ENCODE results near the gene NSD2. TPM values are rescaled to one million over a fixed set of nuclear protein-coding genes. Genes with fewer than 3 reads are reported as not detected.

Gene NSD2
- total and polyA plus RNA-seq, 4 donors, result 5.1 to 71.5 (median 11.6) TPM

DNA sequence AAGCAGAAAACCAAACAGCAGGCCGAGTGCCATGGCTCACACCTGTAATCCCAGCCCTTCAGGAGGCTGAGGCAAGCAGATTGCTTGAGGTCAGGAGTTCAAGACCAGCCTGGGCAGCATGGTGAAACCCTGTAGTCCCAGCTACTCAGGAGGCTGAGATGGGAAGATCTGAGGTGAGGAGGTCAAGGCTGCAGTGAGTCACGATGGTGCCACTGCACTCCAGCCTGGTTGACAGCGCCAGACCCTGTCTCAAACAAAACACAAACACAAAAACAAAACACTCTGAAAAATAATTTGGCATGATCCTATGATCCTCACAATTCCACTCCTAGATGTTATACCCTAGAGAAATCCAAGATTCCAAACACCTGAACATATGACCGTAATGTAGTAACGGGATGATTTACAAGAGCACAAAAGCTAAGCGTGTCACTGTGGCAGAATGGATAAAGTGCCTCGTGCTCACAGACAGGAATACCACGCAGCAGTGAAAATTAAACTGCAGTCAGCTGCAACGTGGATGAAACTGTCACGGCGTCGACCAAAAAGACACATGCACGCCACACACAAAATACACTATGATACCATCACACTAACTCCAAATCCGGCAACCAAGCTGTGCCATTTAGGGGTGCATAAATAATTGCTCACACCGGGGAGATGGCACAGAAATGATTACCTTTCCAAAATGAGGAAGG is 135.9 kb downstream of the NSD2 start:
- Histone ChIP-seq H3K27ac (ENCODE audit: low read depth in 1 of 2, low read length in 2 of 2) (no peak overlapping the region), H3K4me3 (ENCODE audit: low read depth in 1 of 3, low read length in 3 of 3) (peak overlapping the region in 2 of 3 donors; percentile 75 to 97), H3K4me1 (ENCODE audit: control insufficient read depth in 4 of 4, insufficient read depth in 4 of 4, low read length in 3 of 4) (peaks cover 0 to 19% (median 9%) of the 10 kb centered on the region in 4 donors), H3K36me3 (ENCODE audit: control insufficient read depth in 4 of 4, insufficient read depth in 3 of 4, low read depth in 1 of 4, low read length in 3 of 4) (peaks cover 0 to 3% (median under 1%) of the 10 kb centered on the region in 4 donors), H3K9me3 (ENCODE audit: control insufficient read depth in 4 of 4, low read length in 3 of 4) (no peaks in the 10 kb centered on the region), H3K27me3 (ENCODE audit: control insufficient read depth in 4 of 4, insufficient read depth in 4 of 4, low read length in 3 of 4) (no peaks in the 10 kb centered on the region), H3K9ac (ENCODE audit: low read depth in 1 of 2, low read length in 2 of 2) (no peak overlapping the region)
- 89% methylated on average over 15 of the region's 15 CpGs for whole genome bisulfite sequencing
- DNase-seq (ENCODE audit: low spot score), result no peak
- TF ChIP-seq RAD21 (IDR thresholded peaks at IDR 0.05) (no peak), NR2F2 (IDR thresholded peaks at IDR 0.05) (no peak), MAX (IDR thresholded peaks at IDR 0.05) (no peak), GABPA (IDR thresholded peaks at IDR 0.05 in 1 of 2, conservative IDR thresholded peaks at IDR 0.05 in 1 of 2) (no peak), JUND (IDR thresholded peaks at IDR 0.05) (no peak), EGR1 (IDR thresholded peaks at IDR 0.05; ENCODE audit: low read depth in 2 of 2) (no peak), FOXA1 (IDR thresholded peaks at IDR 0.05) (no peak), HNF4A (conservative IDR thresholded peaks at IDR 0.05) (no peak), RXRA (IDR thresholded peaks at IDR 0.05) (no peak), SP1 (IDR thresholded peaks at IDR 0.05) (no peak), ATF3 (IDR thresholded peaks at IDR 0.05) (no peak), FOXA2 (IDR thresholded peaks at IDR 0.05) (no peak), YY1 (IDR thresholded peaks at IDR 0.05) (no peak), TAF1 (conservative IDR thresholded peaks at IDR 0.05) (no peak), HNF4G (IDR thresholded peaks at IDR 0.05) (no peak)
- TF ChIP-seq, protein P1, sequence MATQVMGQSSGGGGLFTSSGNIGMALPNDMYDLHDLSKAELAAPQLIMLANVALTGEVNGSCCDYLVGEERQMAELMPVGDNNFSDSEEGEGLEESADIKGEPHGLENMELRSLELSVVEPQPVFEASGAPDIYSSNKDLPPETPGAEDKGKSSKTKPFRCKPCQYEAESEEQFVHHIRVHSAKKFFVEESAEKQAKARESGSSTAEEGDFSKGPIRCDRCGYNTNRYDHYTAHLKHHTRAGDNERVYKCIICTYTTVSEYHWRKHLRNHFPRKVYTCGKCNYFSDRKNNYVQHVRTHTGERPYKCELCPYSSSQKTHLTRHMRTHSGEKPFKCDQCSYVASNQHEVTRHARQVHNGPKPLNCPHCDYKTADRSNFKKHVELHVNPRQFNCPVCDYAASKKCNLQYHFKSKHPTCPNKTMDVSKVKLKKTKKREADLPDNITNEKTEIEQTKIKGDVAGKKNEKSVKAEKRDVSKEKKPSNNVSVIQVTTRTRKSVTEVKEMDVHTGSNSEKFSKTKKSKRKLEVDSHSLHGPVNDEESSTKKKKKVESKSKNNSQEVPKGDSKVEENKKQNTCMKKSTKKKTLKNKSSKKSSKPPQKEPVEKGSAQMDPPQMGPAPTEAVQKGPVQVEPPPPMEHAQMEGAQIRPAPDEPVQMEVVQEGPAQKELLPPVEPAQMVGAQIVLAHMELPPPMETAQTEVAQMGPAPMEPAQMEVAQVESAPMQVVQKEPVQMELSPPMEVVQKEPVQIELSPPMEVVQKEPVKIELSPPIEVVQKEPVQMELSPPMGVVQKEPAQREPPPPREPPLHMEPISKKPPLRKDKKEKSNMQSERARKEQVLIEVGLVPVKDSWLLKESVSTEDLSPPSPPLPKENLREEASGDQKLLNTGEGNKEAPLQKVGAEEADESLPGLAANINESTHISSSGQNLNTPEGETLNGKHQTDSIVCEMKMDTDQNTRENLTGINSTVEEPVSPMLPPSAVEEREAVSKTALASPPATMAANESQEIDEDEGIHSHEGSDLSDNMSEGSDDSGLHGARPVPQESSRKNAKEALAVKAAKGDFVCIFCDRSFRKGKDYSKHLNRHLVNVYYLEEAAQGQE (IDR thresholded peaks at IDR 0.05), result no peak
- TF ChIP-seq, protein P2, sequence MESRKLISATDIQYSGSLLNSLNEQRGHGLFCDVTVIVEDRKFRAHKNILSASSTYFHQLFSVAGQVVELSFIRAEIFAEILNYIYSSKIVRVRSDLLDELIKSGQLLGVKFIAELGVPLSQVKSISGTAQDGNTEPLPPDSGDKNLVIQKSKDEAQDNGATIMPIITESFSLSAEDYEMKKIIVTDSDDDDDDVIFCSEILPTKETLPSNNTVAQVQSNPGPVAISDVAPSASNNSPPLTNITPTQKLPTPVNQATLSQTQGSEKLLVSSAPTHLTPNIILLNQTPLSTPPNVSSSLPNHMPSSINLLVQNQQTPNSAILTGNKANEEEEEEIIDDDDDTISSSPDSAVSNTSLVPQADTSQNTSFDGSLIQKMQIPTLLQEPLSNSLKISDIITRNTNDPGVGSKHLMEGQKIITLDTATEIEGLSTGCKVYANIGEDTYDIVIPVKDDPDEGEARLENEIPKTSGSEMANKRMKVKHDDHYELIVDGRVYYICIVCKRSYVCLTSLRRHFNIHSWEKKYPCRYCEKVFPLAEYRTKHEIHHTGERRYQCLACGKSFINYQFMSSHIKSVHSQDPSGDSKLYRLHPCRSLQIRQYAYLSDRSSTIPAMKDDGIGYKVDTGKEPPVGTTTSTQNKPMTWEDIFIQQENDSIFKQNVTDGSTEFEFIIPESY (IDR thresholded peaks at IDR 0.05), result no peak
- TF ChIP-seq, protein P3, sequence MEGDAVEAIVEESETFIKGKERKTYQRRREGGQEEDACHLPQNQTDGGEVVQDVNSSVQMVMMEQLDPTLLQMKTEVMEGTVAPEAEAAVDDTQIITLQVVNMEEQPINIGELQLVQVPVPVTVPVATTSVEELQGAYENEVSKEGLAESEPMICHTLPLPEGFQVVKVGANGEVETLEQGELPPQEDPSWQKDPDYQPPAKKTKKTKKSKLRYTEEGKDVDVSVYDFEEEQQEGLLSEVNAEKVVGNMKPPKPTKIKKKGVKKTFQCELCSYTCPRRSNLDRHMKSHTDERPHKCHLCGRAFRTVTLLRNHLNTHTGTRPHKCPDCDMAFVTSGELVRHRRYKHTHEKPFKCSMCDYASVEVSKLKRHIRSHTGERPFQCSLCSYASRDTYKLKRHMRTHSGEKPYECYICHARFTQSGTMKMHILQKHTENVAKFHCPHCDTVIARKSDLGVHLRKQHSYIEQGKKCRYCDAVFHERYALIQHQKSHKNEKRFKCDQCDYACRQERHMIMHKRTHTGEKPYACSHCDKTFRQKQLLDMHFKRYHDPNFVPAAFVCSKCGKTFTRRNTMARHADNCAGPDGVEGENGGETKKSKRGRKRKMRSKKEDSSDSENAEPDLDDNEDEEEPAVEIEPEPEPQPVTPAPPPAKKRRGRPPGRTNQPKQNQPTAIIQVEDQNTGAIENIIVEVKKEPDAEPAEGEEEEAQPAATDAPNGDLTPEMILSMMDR (IDR thresholded peaks at IDR 0.05; ENCODE audit: low read depth, low read length, missing input control), result no peak

All from liver (tissue), 9 donors.